ENCODE results near the gene SCGB1D2.

- TF ChIP-seq ARNT (IDR thresholded peaks at IDR 0.05) (no peak), TARDBP (IDR thresholded peaks at IDR 0.05) (no peak), SUZ12 (IDR thresholded peaks at IDR 0.05) (no peak), LEF1 (IDR thresholded peaks at IDR 0.05; ENCODE audit: borderline replicate concordance) (no peak), ELF4 (IDR thresholded peaks at IDR 0.05) (no peak), ZNF384 (IDR thresholded peaks at IDR 0.05) (no peak), SP1 (IDR thresholded peaks at IDR 0.05) (no peak)
Measured at GRCh38 chr11:62237499-62237898, 4.5 kb upstream of the SCGB1D2 start.
